ENCODE results near the gene MED27. TPM values are rescaled to one million over a fixed set of nuclear protein-coding genes. Genes with fewer than 3 reads are reported as not detected.

The MED27 gene
- total and polyA plus RNA-seq, 2 of the 8 experiments (the other 6 are each of a cell fraction or from before 2014, with no cell fraction given): 29.9 to 56.5 TPM

DNA sequence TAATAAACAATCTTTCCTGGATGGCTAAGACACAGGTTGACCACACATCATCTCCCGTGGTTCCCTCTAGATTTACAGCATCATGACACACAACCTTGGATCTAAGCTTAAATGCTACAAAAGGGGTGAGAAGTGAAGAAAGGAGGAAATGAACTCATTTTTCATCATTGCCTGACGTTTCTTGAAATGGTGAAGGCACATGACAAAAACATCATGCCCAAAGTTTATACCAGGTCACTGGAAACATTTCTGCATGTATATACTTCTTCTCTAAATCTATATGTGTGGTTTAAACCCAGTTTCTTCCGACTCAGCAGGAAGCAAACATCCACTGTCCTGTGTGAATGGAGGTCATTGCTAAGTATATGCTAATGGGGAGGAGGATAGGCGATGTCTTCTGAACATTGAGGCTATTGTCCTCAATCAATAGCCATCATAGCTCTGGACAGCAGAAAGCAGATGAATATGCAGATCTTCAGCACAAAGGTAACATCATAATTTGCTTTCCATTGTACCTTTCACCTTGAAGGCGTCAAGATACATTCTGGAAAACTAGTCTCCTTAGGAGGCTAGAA, 137.4 kb downstream of the MED27 start (continued):
- TF ChIP-seq, protein P1, sequence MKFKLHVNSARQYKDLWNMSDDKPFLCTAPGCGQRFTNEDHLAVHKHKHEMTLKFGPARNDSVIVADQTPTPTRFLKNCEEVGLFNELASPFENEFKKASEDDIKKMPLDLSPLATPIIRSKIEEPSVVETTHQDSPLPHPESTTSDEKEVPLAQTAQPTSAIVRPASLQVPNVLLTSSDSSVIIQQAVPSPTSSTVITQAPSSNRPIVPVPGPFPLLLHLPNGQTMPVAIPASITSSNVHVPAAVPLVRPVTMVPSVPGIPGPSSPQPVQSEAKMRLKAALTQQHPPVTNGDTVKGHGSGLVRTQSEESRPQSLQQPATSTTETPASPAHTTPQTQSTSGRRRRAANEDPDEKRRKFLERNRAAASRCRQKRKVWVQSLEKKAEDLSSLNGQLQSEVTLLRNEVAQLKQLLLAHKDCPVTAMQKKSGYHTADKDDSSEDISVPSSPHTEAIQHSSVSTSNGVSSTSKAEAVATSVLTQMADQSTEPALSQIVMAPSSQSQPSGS (IDR thresholded peaks at IDR 0.05; ENCODE audit: low read length): no peak
- TF ChIP-seq BACH1 (IDR thresholded peaks at IDR 0.05; ENCODE audit: low read length): no peak
- no peak for TF ChIP-seq RFX5 (IDR thresholded peaks at IDR 0.05; ENCODE audit: borderline replicate concordance, low read depth, low read length)
- no peak for TF ChIP-seq TAF1 (IDR thresholded peaks at IDR 0.05; ENCODE audit: low read depth, low read length)
- no peak for TF ChIP-seq YY1 (IDR thresholded peaks at IDR 0.05; ENCODE audit: low read depth, low read length)
